GM12891 (cell line): ENCODE results near the gene CNIH2.

Experiments
- PAX5 ChIP-seq: IDR thresholded peaks from 2 replicates; pipeline ENCODE4 v1.6.1; 2011; ENCODE audit warnings: low read length, moderate library complexity, mild to moderate bottlenecking; ENCODE audit not compliant: insufficient read depth, severe bottlenecking
- POLR2A ChIP-seq: IDR thresholded peaks from 2 replicates; pipeline ENCODE4 v1.6.1; 2011; ENCODE audit warnings: low read depth, low read length, control low read depth
- POLR2AphosphoS5 ChIP-seq: IDR thresholded peaks from 2 replicates; pipeline ENCODE4 v1.6.1; 2011; ENCODE audit warnings: low read depth, low read length, control low read depth
- POU2F2 ChIP-seq: IDR thresholded peaks from 2 replicates; pipeline ENCODE4 v1.6.1; 2011; ENCODE audit warnings: low read depth, mild to moderate bottlenecking, control low read depth, low read length, moderate library complexity
- SPI1 ChIP-seq: IDR thresholded peaks from 2 replicates; pipeline ENCODE4 v1.6.1; 2011; ENCODE audit warnings: low read depth, low read length, control low read depth
- TAF1 ChIP-seq: IDR thresholded peaks from 2 replicates; pipeline ENCODE4 v1.6.1; 2011; ENCODE audit warnings: low read depth, low read length, control low read depth

- TF ChIP-seq POLR2AphosphoS5 (no peak), POLR2A (no peak; the same call in 1 of the 2 replicates), TAF1 (no peak), PAX5 (no peak), SPI1 (no peak), POU2F2 (no peak)
These were observed 3.8 kb upstream of the CNIH2 start for GRCh38 chr11:66274219-66274618.
